Stimulated activated effector memory CD8-positive, alpha-beta T cell treated with anti-CD3 and anti-CD28 coated beads, Interleukin-12 subunit alpha, Interleukin-12 subunit beta, amount 100 ng/mL, for 72 hours (primary cell): ENCODE measurements around the gene CRIP2.

Experiments used
- ATAC-seq: fragments of 150-1000 bp; cut with Tn5 transposase; 2 replicates; pipeline ENCODE4 v1.10.0; 2021
- DNase-seq, 2 donors: peaks; one replicate each; pipeline ENCODE4 v3.0.0; 2021 to 2022; ENCODE audit warnings: low spot score in 2 of 2
- H3K27ac Mint-ChIP-seq: one replicate; pipeline ENCODE4 v1.8.0; 2022; ENCODE audit warnings: mild to moderate bottlenecking, mixed read lengths
- H3K36me3 Mint-ChIP-seq: one replicate; pipeline ENCODE4 v1.8.0; 2022; ENCODE audit warnings: mild to moderate bottlenecking, mixed read lengths
- H3K4me1 Mint-ChIP-seq: one replicate; pipeline ENCODE4 v1.8.0; 2022; ENCODE audit warnings: mixed read lengths
- H3K4me3 Mint-ChIP-seq: one replicate; pipeline ENCODE4 v1.8.0; 2022; ENCODE audit warnings: mild to moderate bottlenecking, mixed read lengths
- H3K9me3 Mint-ChIP-seq: one replicate; pipeline ENCODE4 v1.8.0; 2022; ENCODE audit warnings: mixed read lengths

Gene CRIP2

GRCh38 chr14:105484069-105484996 is 9.7 kb downstream of the CRIP2 start:
- Mint-ChIP-seq H3K27ac (peak overlapping the region; percentile 100), H3K4me3 (peak overlapping the region; percentile 7), H3K4me1 (peaks cover 61% of the 10 kb centered on the region), H3K9me3 (no peaks in the 10 kb centered on the region), H3K36me3 (peaks cover 51% of the 10 kb centered on the region)
- ATAC-seq (no peak), DNase-seq (no peak)

GRCh38 chr14:105484997-105485393 is 10.4 kb downstream of the CRIP2 start:
- Mint-ChIP-seq H3K27ac (peak overlapping the region; percentile 100), H3K4me3 (peak overlapping the region; percentile 7), H3K4me1 (peaks cover 62% of the 10 kb centered on the region), H3K36me3 (peaks cover 53% of the 10 kb centered on the region), H3K9me3 (no peaks in the 10 kb centered on the region)
- DNase-seq (no peak), ATAC-seq (no peak)

GRCh38 chr14:105485739-105486162 is 11.1 kb downstream of the CRIP2 start:
- peak in 1 of 2 donors; percentile 61 for DNase-seq
- Mint-ChIP-seq H3K4me1 (peaks cover 59% of the 10 kb centered on the region), H3K9me3 (no peaks in the 10 kb centered on the region), H3K4me3 (peak overlapping the region; percentile 81), H3K27ac (peak overlapping the region; percentile 100), H3K36me3 (peaks cover 50% of the 10 kb centered on the region)
- no peak for ATAC-seq

- Mint-ChIP-seq H3K36me3 (peaks cover 51% of the 10 kb centered on the region), H3K4me1 (peaks cover 53% of the 10 kb centered on the region), H3K9me3 (no peaks in the 10 kb centered on the region), H3K4me3 (peak within 1 kb of the TSS; percentile 81), H3K27ac (peak within 1 kb of the TSS; percentile 100)
- no peak for ATAC-seq
- no peak for DNase-seq
Measured at GRCh38 chr14:105486163-105486973, 11.7 kb downstream of the CRIP2 start, which contains the start of gene CRIP1. TSS of gene CRIP1 (plus strand) at chr14:105486886. CDS start at chr14:105487260, 374 bp downstream.

- peaks cover 53% of the 10 kb centered on the region for H3K36me3 Mint-ChIP-seq
- peak in 1 of 2 donors; percentile 83 for DNase-seq
- H3K9me3 Mint-ChIP-seq = no peaks in the 10 kb centered on the region
- H3K4me1 Mint-ChIP-seq = peaks cover 53% of the 10 kb centered on the region
- ATAC-seq = no peak
- peak overlapping the region; percentile 93 for H3K27ac Mint-ChIP-seq
- peak overlapping the region; percentile 81 for H3K4me3 Mint-ChIP-seq
Measured at GRCh38 chr14:105486974-105487448, 12.4 kb downstream of the CRIP2 start.

- ATAC-seq = no peak
- peak overlapping the region; percentile 93 for H3K27ac Mint-ChIP-seq
- H3K4me1 Mint-ChIP-seq = peaks cover 49% of the 10 kb centered on the region
Measured at GRCh38 chr14:105487449-105487985, 12.9 kb downstream of the CRIP2 start.

GRCh38 chr14:105487986-105488777 is 13.6 kb downstream of the CRIP2 start:
- ATAC-seq = no peak
- peak in 1 of 2 donors; percentile 73 for DNase-seq
- Mint-ChIP-seq H3K4me3 (peak overlapping the region; percentile 81), H3K4me1 (peaks cover 46% of the 10 kb centered on the region), H3K36me3 (peaks cover 49% of the 10 kb centered on the region), H3K27ac (peak overlapping the region; percentile 93), H3K9me3 (no peaks in the 10 kb centered on the region)

More at GRCh38 chr14:105487449-105487985, 12.9 kb downstream of the CRIP2 start:
- peak; percentile 60 to 84 for DNase-seq
- peaks cover 49% of the 10 kb centered on the region for H3K36me3 Mint-ChIP-seq
- no peaks in the 10 kb centered on the region for H3K9me3 Mint-ChIP-seq
- peak overlapping the region; percentile 81 for H3K4me3 Mint-ChIP-seq

- no peaks in the 10 kb centered on the region for H3K9me3 Mint-ChIP-seq
- peak overlapping the region; percentile 81 for H3K4me3 Mint-ChIP-seq
- H3K4me1 Mint-ChIP-seq = peaks cover 46% of the 10 kb centered on the region
- ATAC-seq (no peak), DNase-seq (no peak)
- peak overlapping the region; percentile 93 for H3K27ac Mint-ChIP-seq
- peaks cover 49% of the 10 kb centered on the region for H3K36me3 Mint-ChIP-seq
Measured at GRCh38 chr14:105488781-105489541, 14.3 kb downstream of the CRIP2 start.

- H3K4me3 Mint-ChIP-seq = peak overlapping the region; percentile 81
- peak; percentile 66 to 90 for DNase-seq
- peak; percentile 14 for ATAC-seq
- no peaks in the 10 kb centered on the region for H3K9me3 Mint-ChIP-seq
- H3K27ac Mint-ChIP-seq = peak overlapping the region; percentile 93
- H3K36me3 Mint-ChIP-seq = peaks cover 43% of the 10 kb centered on the region
- H3K4me1 Mint-ChIP-seq = peaks cover 39% of the 10 kb centered on the region
Measured at GRCh38 chr14:105489542-105490266, 15.1 kb downstream of the CRIP2 start.

GRCh38 chr14:105490267-105490571 is 15.6 kb downstream of the CRIP2 start:
- Mint-ChIP-seq H3K4me1 (peaks cover 33% of the 10 kb centered on the region), H3K36me3 (peaks cover 42% of the 10 kb centered on the region), H3K27ac (peak overlapping the region; percentile 93), H3K9me3 (no peaks in the 10 kb centered on the region), H3K4me3 (peak overlapping the region; percentile 81)
- DNase-seq (peak; percentile 48 to 82), ATAC-seq (peak; percentile 1)

- ATAC-seq = peak; percentile 83
- DNase-seq = peak; percentile 93 to 98
- Mint-ChIP-seq H3K4me1 (peaks cover 28% of the 10 kb centered on the region), H3K36me3 (peaks cover 42% of the 10 kb centered on the region), H3K4me3 (peak within 1 kb of the TSS; percentile 81), H3K9me3 (no peaks in the 10 kb centered on the region), H3K27ac (peak within 1 kb of the TSS; percentile 93)
Measured at GRCh38 chr14:105490572-105491365, 16.1 kb downstream of the CRIP2 start, which contains the start of gene TEDC1. TSS of gene TEDC1 (plus strand) at chr14:105491246. CDS start at chr14:105491376, 130 bp downstream.

- H3K4me3 Mint-ChIP-seq = peak overlapping the region; percentile 81
- peak; percentile 8 for ATAC-seq
- peak overlapping the region; percentile 74 for H3K27ac Mint-ChIP-seq
- peaks cover 24% of the 10 kb centered on the region for H3K4me1 Mint-ChIP-seq
- H3K36me3 Mint-ChIP-seq = peaks cover 42% of the 10 kb centered on the region
- H3K9me3 Mint-ChIP-seq = no peaks in the 10 kb centered on the region
- peak; percentile 86 to 97 for DNase-seq
Measured at GRCh38 chr14:105491366-105491973, 16.8 kb downstream of the CRIP2 start.
